ENCODE results near the gene FRMPD3. TPM values are rescaled to one million over a fixed set of nuclear protein-coding genes. Genes with fewer than 3 reads are reported as not detected.

The FRMPD3 gene
- total RNA-seq, 4 donors from 2014 or later, result 0.05 TPM; not detected in 3

Other genes starting within 250 kb of the FRMPD3 start
- 1 to 10 TPM; 1.3 to 4.2 (median 2.6) TPM for gene NUP62CL, start 243.2 kb upstream of the FRMPD3 start, total RNA-seq
- gene DNAAF6, start 243.0 kb upstream of the FRMPD3 start, total RNA-seq, result not detected
- 10 to 100 TPM in 1 of 4 donors, 1 to 10 TPM in 3; 7.1 to 10.8 (median 8.0) TPM for gene PRPS1, start 178.9 kb downstream of the FRMPD3 start, total RNA-seq

Data from lower leg skin (tissue), 4 donors.